Activated B cell treated with CpG ODN at 0.5 μM for 24 hours (primary cell): Measurements from ENCODE around the gene WDR7. TPM values are rescaled to one million over a fixed set of nuclear protein-coding genes. Genes with fewer than 3 reads are reported as not detected.
"Not testable (repeated sequence)": the region's sequence is repeated elsewhere in the genome, so short reads cannot be mapped to it uniquely, and the experiment has no call there.

Experiments used
- ATAC-seq: fragments of 200-7000 bp; cut with Tn5 transposase; one replicate; pipeline ENCODE4 v1.10.0; 2021; ENCODE audit warnings: low read depth, mild to moderate bottlenecking, moderate library complexity
- CTCF ChIA-PET: fragments of 350-600 bp; sonication (Branson Sonifier 250); formaldehyde crosslinking; loops from one replicate; lab custom pipeline; 2021; ENCODE audit warnings: antibody characterized with exemption; lab: Charles Lee
- POLR2A ChIA-PET: fragments of 350-600 bp; sonication (Branson Sonifier 250); formaldehyde crosslinking; loops from one replicate; lab custom pipeline; 2021; ENCODE audit warnings: antibody characterized with exemption; lab: Charles Lee
- DNase-seq: peaks from one replicate; pipeline ENCODE4 v3.0.0; 2022
- H3K27ac Mint-ChIP-seq: one replicate; pipeline ENCODE4 v1.8.0; 2020; ENCODE audit warnings: mixed read lengths
- H3K27me3 Mint-ChIP-seq: one replicate; pipeline ENCODE4 v1.8.0; 2021; ENCODE audit warnings: mixed read lengths
- H3K36me3 Mint-ChIP-seq: one replicate; pipeline ENCODE4 v1.8.0; 2021; ENCODE audit warnings: low read depth, mixed read lengths
- H3K4me1 Mint-ChIP-seq: one replicate; pipeline ENCODE4 v1.8.0; 2021; ENCODE audit warnings: mixed read lengths
- H3K4me3 Mint-ChIP-seq: one replicate; pipeline ENCODE4 v1.8.0; 2020; ENCODE audit warnings: mild to moderate bottlenecking, mixed read lengths
- H3K9me3 Mint-ChIP-seq: one replicate; pipeline ENCODE4 v1.8.0; 2020; ENCODE audit warnings: mixed read lengths
- CTCF ChIP-seq: fragments of 200-600 bp; IDR thresholded peaks from one replicate; pipeline ENCODE4 v1.8.0; 2022; ENCODE audit warnings: antibody characterized with exemption, mild to moderate bottlenecking
- intact Hi-C: fragments of 100-400 bp; cut with micrococcal nuclease; formaldehyde crosslinking; loops from one replicate; pipeline ENCODE4 v1.15.1; 2024
- total RNA-seq: library from RNA; stranded (reverse); gene quantifications from 2 replicates; pipeline ENCODE4 v1.2.3, GENCODE V29; 2022

WDR7 gene
- total RNA-seq, 1 donor from 2014 or later = 33.4 TPM

GRCh38 chr18:56651771-56652092 is 573 bp downstream of the WDR7 start:
- DNase-seq (no peak), ATAC-seq (no peak)
- peak overlapping the region; percentile 92 for H3K4me3 Mint-ChIP-seq
- POLR2A ChIA-PET = interaction anchor here (0.7 to 4.3 kb wide), 4 partner anchors 12 to 1331 kb away, joined by 5 to 56 read pairs (median 8); partner anchors contain the start of genes NARS1 and TXNL1
- CTCF ChIA-PET = no interaction called here
- TF ChIP-seq CTCF = no peak
- no peaks in the 10 kb centered on the region for H3K9me3 Mint-ChIP-seq
- H3K27me3 Mint-ChIP-seq = no peaks in the 10 kb centered on the region
- peaks cover 36% of the 10 kb centered on the region for H3K4me1 Mint-ChIP-seq
- H3K27ac Mint-ChIP-seq = peak overlapping the region; percentile 92
- intact Hi-C loops = loop anchor here (1.0 to 10.0 kb wide), 6 partner anchors 13 to 1393 kb away; partner anchors contain the start of genes NARS1, NEDD4L, TCF4 and TXNL1
- peaks cover 11% of the 10 kb centered on the region for H3K36me3 Mint-ChIP-seq

- Mint-ChIP-seq H3K4me3 (peak overlapping the region; percentile 55), H3K27me3 (no peaks in the 10 kb centered on the region), H3K4me1 (peaks cover 36% of the 10 kb centered on the region), H3K9me3 (no peaks in the 10 kb centered on the region), H3K36me3 (peaks cover 12% of the 10 kb centered on the region), H3K27ac (peak overlapping the region; percentile 73)
- intact Hi-C loops = loop anchor here (5.0 to 10.0 kb wide), 3 partner anchors 362 to 1392 kb away; partner anchors contain the start of genes NEDD4L and TCF4
- ATAC-seq (no peak), DNase-seq (no peak)
- TF ChIP-seq CTCF = no peak
- POLR2A ChIA-PET = interaction anchor here (4.3 kb wide), 1 partner anchor 13 kb away, joined by 56 read pairs; the partner anchor contains the start of gene TXNL1
- CTCF ChIA-PET = no interaction called here
Measured at GRCh38 chr18:56652802-56653201, 1.6 kb downstream of the WDR7 start.

GRCh38 chr18:56654280-56654679 is 3.1 kb downstream of the WDR7 start:
- intact Hi-C loops = loop anchor here (5.0 to 10.0 kb wide), 3 partner anchors 361 to 1391 kb away; partner anchors contain the start of genes NEDD4L and TCF4
- H3K4me3 Mint-ChIP-seq = not testable (repeated sequence)

GRCh38 chr18:56658261-56658660 is 7.1 kb downstream of the WDR7 start:
- DNase-seq = no peak
- no peak for ATAC-seq
- ChIA-PET CTCF (no interaction called here), POLR2A (no interaction called here)
- H3K4me1 Mint-ChIP-seq = peaks cover 14% of the 10 kb centered on the region
- TF ChIP-seq CTCF = no peak
- H3K9me3 Mint-ChIP-seq = no peaks in the 10 kb centered on the region
- peaks cover 2% of the 10 kb centered on the region for H3K36me3 Mint-ChIP-seq
- H3K27me3 Mint-ChIP-seq = no peaks in the 10 kb centered on the region
- no peak overlapping the region for H3K4me3 Mint-ChIP-seq
- intact Hi-C loops = loop anchor here (10.0 kb wide), 2 partner anchors 357 to 1387 kb away; partner anchors contain the start of gene NEDD4L
- no peak overlapping the region for H3K27ac Mint-ChIP-seq

More at GRCh38 chr18:56654280-56654679, 3.1 kb downstream of the WDR7 start:
- H3K9me3 Mint-ChIP-seq, POLR2A ChIA-PET, H3K27me3 Mint-ChIP-seq, DNase-seq, H3K27ac Mint-ChIP-seq, CTCF ChIA-PET, ATAC-seq: not testable (repeated sequence)
- H3K4me1 Mint-ChIP-seq = peaks cover 36% of the 10 kb centered on the region
- H3K36me3 Mint-ChIP-seq = peaks cover 13% of the 10 kb centered on the region

- ATAC-seq (no peak), DNase-seq (no peak)
- intact Hi-C loops = loop anchor here (10.0 kb wide), 2 partner anchors 356 to 1386 kb away; partner anchors contain the start of gene NEDD4L
- Mint-ChIP-seq H3K27me3 (no peaks in the 10 kb centered on the region), H3K27ac (no peak overlapping the region), H3K4me3 (no peak overlapping the region), H3K4me1 (peaks cover 9% of the 10 kb centered on the region), H3K36me3 (peaks cover 2% of the 10 kb centered on the region), H3K9me3 (no peaks in the 10 kb centered on the region)
- CTCF ChIA-PET = no interaction called here
- TF ChIP-seq CTCF = no peak
- POLR2A ChIA-PET = no interaction called here
Measured at GRCh38 chr18:56659111-56659510, 8.0 kb downstream of the WDR7 start.
